ACHN (cell line): ENCODE results near the gene LPAR2.
A peak's percentile ranks its signal among the peaks of the same experiment; 100 is the strongest.

ENCODE experiments used
- DNase-seq: peaks from one replicate; pipeline ENCODE4 v3.0.0-alpha.2; 2015
- in situ Hi-C: cut with HindIII; loops from 2 replicates; pipeline ENCODE4 v1.10.0; 2017; ENCODE audit warnings: low sequenced_read_pairs, low pct_ligation_motif_present, low pct_unique_long_range_greater_than_20kb

Gene LPAR2

DNA sequence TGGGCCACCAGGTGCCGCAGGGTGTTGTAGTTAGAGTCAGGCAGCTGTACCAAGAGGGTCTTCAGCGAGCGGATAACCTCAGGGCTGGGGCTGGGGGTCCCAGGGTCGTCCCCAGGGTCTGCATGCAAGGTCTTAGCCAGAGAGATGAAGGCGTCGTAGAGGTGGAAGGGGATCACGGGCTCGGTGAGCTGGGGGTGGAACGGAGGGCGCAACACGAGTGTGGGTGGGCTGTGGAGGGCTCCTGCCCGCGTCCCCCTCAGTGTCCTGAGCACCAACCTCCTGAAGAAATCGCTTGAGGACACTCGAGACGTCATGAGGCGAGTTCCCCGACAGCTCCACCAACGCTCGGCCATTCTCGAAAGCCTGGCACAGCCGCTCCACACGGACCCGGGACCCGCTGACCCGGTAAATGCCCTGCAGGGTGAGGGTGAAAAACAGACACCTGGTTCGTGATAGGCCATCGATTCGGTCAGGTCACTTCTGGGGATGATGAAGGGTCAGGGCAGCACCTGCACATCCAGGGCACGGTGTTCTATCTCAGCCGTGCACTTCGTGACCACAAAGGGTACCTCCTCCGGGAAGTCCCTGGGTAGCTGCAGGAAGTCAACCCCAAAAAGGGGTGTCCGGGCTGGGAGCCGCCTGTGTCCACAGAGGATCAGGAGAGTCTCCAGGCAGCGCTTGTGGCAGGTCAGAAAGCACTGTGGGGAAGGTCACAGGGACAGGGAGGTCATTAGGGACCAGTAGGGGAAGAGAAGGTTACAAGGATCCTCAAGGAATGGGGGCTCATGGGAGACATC, 6.7 kb upstream of the LPAR2 start:
- no peak for DNase-seq

DNA sequence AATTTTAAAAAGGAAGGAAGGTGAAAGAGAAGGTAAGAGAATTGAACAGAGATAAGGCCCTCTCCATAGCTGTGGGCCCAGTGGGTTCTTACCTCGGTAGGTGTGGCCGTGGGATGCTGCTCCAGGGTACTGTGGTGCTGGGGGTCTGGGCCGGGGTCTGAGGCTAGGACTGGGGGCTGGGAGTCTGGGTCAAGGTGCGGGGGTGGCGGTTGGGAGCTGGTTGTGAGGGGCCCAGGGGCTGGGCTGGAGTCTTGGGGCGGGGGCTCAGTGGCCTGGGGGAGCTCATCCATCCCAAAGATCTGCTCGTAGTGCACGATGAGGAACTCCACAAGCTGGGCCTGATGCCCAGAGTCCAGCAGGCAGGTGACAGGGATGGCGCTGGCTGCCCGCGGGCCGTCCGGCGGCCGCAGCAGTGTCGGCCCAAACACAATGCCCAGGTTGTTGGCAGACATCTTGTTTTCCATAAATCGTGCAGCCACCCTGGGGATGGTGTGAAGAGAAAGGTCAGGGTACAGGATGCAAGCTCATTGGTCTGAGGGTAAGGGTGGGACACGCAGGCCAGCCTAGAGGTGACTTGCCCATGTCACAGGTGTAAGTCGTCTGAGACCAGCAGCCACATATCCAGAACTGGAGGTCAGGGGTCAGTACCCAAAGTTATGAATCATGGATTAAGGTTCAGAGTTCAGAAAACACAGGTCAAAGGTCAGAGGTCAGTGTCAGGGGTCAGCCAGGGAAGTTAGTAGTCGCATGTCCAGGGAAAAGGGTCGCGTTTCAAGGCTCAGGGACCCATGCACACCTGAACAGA, 5.9 kb upstream of the LPAR2 start:
- in situ Hi-C loops = no loop called here
- DNase-seq = no peak

More for the DNA sequence above, 6.7 kb upstream of the LPAR2 start:
- in situ Hi-C loops = no loop called here

DNA sequence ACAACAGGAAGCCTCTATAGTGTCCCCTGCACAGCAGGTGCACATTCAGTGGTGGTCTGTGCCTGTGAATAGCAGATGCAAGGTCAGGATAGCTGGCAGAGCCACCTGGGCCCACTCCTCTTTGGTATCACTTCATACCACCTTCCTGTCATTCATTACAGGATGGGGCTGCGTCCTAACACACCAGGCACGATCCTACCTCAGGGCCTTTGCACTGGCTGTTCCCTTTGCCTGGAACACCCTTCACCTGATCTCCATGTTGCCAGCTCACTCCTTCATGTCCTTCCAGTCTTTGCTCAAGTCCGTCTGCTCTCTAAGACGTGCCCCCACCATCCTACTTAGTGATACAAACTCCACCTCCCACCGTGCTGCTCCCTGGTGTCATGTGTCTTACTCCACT, 4.6 kb upstream of the LPAR2 start:
- in situ Hi-C loops = no loop called here
- DNase-seq = no peak

DNA sequence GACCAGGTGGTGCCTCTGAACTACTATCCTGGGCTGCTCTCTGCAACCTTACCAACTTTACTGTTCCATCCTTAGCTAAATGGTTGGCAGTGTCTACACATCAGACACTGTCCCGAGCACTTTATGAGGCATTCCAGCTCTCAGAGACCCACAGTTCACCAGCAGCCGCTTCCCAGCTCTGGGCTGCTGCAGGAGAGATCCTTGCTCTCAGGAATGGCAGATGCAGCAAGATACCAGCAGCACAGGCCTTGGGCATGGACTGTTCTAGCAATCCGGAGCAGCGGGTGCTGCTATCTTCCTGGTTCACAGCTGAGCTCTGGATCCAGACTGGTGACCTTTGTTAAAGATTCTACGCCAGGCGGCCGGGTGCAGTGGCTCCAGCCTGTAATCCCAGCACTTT, 3.3 kb upstream of the LPAR2 start:
- in situ Hi-C loops = no loop called here
- no peak for DNase-seq

DNA sequence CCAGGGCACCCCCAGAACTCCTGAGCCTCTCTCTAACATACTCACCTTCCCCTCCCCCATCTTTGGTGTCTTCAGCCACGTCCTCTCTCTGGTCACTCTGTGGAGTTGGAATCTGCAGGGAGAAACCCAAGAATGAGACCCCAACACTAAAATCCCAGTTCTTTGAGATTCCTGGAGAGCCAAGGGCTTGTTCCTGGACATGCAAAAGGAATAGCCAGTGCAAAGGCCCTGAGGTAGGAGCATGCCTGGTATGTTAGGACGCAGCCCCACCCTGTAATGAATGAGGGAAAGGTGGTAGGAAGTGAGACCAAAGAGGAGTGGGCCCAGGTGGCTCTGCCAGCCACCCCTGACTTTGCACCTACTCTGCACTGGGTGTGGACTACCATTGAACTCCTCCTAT, 2.4 kb upstream of the LPAR2 start:
- no peak for DNase-seq
- in situ Hi-C loops = no loop called here

DNA sequence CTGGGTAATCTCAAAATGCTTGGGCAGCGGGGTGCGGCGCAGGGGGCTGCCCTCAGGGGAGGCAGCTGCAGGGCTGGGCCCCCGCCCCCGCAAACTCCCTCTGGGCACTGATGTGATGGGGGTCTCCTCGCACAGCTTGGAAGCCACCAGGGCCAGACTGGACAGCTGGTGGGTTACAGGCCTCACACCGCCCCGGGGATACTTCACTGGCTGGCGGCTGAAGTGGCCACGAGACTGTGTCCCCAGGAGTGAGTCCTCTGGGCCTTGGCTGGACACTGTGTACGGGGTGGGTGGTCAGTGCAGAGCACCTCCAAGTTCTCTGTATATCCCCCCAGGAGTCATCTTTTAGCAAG, 2.0 kb upstream of the LPAR2 start:
- DNase-seq = no peak
- in situ Hi-C loops = no loop called here

DNA sequence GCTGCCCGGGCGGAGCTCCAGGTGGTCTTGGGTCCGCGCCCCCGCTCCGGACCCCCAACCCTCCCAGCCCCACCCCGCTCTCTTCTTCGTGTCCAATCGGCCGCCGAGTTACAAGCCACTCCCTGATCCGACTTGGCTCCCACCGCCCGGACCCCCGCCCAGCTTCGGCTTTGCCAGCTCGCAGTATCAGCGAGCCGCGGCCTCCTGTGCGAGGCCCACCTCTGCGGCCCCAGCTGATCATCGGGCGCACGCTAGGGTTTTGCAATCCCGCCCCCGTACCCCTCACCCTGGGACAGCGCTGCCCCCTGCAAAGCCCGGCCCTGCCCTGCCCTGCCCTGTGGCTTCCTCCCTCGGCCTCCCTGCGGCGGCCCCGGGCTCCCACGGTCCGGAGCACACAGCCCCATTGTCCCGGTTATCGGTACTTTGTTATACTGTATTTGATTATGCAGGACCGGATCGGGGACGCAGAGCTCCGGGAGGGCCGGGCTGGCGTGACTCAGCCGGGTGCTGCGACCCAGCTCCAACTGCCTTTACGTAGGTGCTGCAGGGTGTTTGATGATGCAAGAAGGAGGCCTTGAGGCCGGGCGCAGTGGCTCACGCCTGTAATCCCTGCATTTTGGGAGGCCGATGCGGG, 598 bp upstream of the LPAR2 start:
- peak; percentile 60 for DNase-seq
- in situ Hi-C loops = no loop called here

DNA sequence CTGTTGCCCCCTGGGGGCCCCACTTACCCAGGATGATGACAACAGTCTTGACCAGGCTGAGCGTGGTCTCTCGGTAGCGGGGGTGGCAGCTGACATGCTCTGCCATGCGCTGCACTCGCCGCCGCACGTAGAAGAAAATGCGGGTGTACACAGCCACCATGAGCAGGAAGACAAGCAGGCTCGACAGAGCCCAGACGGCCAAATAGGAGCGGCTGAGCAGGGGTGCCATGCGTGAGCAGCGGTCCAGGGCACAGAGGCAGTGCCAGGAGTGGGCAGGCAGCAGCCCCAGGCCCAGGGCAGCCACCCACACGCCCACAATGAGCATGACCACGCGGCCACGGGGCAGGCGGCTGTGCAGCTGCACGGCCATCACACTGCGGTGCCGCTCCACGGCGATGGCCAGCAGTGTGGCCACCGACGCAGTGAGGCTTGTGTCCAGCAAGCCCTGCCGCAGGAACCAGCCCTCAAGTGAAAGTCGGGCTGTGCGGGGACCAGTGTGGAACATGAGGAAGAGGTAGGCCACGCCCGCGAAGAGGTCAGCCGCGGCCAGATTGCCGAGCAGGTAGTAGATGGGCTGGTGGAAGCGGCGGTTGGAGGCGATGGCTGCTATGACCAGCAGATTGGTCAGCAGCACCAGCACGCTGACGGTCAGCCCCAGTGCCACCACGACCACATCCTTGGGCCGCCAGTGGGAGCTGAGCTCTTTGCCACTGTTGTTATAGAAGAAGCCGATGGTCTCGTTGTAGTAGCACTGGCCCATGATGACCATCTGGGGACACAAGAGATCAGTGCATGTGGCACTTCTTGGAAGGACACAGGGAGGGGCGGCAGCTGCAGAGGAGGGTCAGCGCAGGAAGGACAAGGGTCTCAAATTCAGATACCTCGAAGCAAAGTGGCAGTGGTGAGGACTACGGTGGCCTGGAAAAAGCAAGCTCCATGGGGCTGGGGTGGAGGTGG, 1.2 kb downstream of the LPAR2 start:
- in situ Hi-C loops = no loop called here
- DNase-seq = no peak

DNA sequence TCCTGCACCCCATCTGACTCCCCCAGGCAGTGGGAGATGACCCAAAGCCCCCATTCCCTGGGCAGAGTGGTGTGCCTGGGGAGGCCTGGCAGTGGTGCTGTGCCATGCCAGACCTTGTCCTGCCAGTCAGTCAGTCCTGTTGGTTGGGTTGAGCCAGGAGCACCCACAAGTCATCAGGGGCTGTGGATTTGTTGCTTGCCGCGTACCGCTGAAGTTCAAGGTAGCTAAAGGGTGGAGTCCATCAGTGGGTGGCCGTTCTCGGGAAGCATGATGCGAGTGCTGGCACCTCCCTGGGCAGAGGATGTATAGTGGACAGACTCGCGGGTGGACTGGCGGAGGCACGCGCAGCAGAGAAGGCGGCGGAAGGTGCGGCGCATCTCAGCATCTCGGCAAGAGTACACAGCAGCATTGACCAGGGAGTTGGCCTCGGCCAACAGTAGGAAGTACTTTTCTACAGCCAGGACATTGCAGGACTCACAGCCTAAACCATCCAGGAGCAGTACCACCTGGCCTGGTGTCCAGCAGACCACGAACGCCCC, 3.9 kb downstream of the LPAR2 start:
- in situ Hi-C loops = no loop called here
- no peak for DNase-seq

DNA sequence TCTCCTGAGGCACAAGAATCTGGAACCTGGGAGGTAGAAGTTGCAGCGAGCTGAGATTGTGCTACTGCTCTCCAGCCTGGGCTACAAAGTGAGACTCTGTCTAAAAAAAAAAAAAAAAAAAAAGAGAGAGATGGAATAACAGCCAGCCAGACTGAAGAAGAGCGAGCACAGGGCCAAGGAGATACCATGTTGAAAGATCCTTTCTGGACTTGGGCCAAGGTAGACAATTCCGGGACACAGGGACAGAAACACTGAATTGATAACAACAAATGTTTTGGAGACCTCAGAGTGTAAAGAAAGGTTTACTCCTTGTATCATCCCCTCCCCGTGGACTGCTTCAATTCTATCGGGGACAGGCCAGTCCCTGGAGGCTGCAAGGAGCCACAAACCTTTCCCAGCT, 4.6 kb downstream of the LPAR2 start:
- no peak for DNase-seq
- in situ Hi-C loops = no loop called here

DNA sequence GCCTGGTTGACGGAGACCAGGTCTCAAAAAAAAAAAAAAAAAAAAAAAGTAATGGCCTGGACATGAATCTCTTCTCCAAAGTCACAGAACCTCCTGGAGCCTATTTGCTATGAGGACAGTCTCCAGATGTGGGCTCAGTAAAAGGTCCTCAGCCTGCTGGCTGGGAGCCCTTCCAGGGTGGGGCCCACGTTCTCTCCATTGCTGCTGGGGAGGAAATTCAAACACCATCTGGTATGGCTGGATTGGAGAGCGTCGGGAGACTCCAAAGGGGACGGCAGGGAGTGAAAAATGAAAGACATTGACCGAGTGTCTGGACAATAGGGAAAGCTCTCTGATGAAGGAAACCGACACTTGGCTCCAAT, 8.2 kb downstream of the LPAR2 start:
- no peak for DNase-seq

DNA sequence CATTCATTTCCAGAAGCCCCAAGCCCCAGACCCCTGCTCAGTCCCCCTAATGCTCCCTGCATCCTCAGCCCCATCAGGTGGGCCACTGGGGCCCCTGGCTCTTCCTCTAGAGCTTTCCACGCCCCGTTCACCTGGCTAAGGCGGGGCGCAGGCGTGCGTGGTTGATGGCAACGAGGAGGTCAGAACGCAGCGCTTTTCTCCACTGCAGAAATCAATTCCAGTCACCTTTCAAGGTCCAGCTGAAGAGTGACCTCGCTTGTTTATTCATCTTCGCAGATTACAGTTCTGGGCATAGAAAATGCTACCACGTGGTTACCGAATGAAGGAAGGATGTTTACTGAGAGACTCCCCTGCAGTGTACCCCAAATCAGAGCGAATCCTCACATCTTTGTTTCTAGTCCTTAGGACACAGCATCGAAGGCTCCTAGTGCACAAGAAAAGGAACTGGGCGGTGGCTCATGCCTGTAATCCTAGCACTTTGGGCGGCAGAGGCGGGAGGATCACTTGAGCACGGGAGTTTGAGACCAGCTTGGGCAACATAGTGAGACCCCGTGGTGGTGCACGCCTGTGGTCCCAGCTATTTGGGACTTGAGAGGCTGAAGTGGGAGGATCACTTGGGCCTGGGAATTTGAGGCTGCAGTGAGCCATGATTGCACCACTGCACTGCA, 8.7 kb downstream of the LPAR2 start:
- in situ Hi-C loops = no loop called here
- no peak for DNase-seq

More for the DNA sequence above, 8.2 kb downstream of the LPAR2 start:
- in situ Hi-C loops = no loop called here

DNA sequence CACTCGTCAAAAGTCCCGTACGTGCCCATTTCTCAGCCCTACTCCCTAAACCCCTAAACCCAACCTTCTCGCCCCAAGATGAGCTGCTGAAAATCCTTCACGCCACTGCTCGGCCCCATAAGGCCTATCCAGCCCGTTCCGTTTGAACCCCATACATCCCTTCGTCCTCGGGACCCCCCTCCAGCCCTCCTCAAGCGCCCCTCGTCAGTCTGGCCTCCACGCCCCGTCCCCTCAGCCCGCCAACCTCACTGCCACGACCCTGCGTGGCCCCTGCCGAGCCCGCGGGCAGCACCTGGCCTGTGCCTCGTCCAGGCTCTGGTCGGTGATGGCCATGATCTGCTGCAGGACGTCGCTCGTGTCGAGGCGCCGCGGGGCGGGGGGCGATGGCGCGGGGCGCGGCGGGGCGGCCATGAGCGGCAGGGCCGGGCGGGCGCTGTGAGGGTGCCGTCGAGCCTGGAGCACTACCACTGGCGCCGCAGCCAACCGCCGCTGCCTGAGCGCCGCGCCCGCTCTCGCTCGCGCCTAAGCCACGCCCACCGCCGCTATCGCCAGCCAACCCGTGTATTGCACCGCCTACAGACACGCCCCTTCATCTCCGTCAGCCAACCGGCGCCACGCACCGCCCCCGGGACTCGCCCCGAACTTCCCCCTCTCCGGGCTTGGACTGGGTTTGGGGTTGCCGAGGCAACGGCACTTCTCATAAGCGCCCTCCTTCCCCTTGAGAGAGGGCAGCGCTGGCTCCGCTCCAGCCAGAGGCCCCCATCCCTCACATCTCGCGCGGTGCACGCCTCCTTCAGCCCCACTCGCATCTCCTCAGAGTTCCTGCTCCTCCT, 9.6 kb downstream of the LPAR2 start, which contains the start of gene PBX4:
TSS of gene PBX4 (minus strand) at position 469 of the 833 bp plus-strand sequence. CDS start at position 411, 58 bp downstream.
- peak; percentile 84 for DNase-seq
- in situ Hi-C loops = no loop called here

DNA sequence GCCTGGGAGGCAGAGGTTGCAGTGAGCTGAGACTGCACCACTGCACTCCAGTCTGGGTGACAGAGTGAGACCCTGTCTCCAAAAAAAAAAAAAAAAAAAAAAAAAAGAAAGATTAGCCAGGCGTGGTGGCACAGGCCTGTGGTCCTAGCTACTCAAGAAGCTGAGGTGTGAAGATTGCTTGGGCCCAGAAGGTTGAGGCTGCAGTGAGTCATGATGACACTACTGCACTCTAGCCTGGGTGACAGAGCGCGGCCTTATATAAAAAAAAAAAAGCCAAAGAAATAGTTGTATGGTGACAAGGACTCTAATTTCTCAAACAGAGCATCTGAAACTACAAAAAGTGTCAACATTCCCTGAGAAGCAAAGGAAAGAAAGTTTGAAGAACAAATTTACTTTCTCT, 12.9 kb downstream of the LPAR2 start:
- DNase-seq = peak; percentile 23

DNA sequence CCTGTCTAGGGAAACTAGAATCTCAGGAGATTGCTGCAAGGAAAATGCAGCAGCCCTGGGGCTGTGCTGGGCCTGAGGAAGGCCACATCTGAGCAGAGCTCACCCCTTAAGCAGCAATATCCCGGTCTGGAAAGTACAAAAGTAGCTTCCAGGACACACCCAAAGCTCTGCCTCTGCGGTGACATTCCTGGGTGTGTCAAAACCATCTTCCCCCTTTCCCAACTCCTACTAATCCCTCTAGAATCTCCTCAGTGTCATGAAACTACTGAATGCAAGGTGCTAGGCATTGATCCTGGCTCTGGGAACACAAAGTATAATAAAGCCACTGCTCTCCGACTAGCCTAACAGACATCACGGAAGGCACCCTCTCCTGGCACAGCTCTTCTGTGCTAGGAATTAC, 14.5 kb downstream of the LPAR2 start:
- DNase-seq = no peak
- in situ Hi-C loops = no loop called here

More for the DNA sequence above, 12.9 kb downstream of the LPAR2 start:
- in situ Hi-C loops = no loop called here

DNA sequence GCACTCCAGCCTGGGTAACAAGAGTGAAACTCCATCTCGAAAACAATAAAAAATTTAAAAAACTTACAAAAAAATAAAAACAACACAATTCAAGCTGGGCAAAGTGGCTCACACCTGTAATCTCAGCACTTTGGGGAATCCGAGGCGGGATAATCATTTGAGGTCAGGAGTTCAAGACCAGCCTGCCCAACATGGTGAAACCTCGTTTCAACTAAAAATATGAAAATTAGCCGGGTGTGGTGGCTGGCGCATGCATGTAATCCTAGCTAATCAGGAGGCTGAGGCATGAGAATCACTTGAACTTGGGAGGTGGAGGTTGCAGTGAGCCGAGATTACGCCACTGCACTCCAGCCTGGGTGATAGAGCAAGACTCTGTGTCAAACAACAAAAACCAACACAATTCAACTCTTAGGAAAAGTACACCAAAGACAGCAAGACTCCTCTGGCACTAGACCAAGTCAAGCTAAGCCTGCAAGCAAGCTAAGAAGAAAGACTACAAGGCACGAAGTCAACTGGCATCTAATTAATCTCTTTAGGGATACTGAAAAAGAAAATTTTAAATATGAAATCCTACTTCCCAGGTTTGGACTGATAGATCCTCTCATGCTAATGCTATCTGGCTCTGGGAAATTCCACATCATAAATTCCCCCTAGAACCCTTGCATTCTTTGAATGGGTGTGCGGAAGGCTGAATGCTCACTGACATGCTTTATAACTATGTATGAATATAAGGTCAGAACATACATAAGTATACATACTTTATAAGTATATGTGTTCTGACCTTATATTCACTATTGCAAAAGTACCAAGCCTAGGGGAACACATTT, 17.4 kb downstream of the LPAR2 start:
- in situ Hi-C loops = no loop called here
- DNase-seq = no peak
